GM12878 (cell line): ENCODE data around the gene ETV7. TPM values are rescaled to one million over a fixed set of nuclear protein-coding genes. Genes with fewer than 3 reads are reported as not detected.

ENCODE experiments used
- ASH2L ChIP-seq: fragments of 300-600, 200-600 bp; sonication (generic); IDR thresholded peaks from 2 replicates; pipeline ENCODE4 v1.6.1; 2017; ENCODE audit warnings: low read depth, mild to moderate bottlenecking, borderline replicate concordance
- BRCA1 ChIP-seq: IDR thresholded peaks from 2 replicates; pipeline ENCODE4 v1.6.1; 2011; ENCODE audit warnings: low read depth, low read length, improper control_type of control experiment
- CBX3 ChIP-seq: fragments of 200-600 bp; sonication (generic); IDR thresholded peaks from 2 replicates; pipeline ENCODE4 v1.6.1; 2016; ENCODE audit warnings: low read depth, borderline replicate concordance
- EED ChIP-seq: sonication (generic); IDR thresholded peaks from 2 replicates; pipeline ENCODE4 v1.6.1; 2016; ENCODE audit warnings: antibody characterized with exemption, low read depth
- EGR1 ChIP-seq, 2 experiments: IDR thresholded peaks; 1 replicate in 1 of 2; 2 replicates in 1 of 2; pipeline ENCODE4 v1.6.1; 2011 to 2012; ENCODE audit warnings: low read depth in 2 of 2, low read length in 2 of 2, borderline replicate concordance in 1 of 2, mild to moderate bottlenecking in 1 of 2, moderate library complexity in 1 of 2
- ELK1 ChIP-seq: IDR thresholded peaks from 2 replicates; pipeline ENCODE4 v1.6.1; 2012; ENCODE audit warnings: low read depth, low read length, improper control_type of control experiment
- IKZF2 ChIP-seq, 2 experiments: fragments of 450-650 bp; IDR thresholded peaks; 2 replicates each; pipeline ENCODE4 v1.6.1; 2017; ENCODE audit warnings: mild to moderate bottlenecking in 2 of 2, moderate library complexity in 2 of 2
- MTA2 ChIP-seq: fragments of 450-650 bp; IDR thresholded peaks from 2 replicates; pipeline ENCODE4 v1.6.1; 2016; ENCODE audit warnings: low read depth, mild to moderate bottlenecking, moderate library complexity
- PML ChIP-seq: IDR thresholded peaks from 2 replicates; pipeline ENCODE4 v1.6.1; 2012; ENCODE audit warnings: low read length, inconsistent platforms
- RAD21 ChIP-seq: IDR thresholded peaks from 2 replicates; pipeline ENCODE4 v1.6.1; 2011; ENCODE audit warnings: mild to moderate bottlenecking, low read depth, low read length, moderate library complexity; ENCODE audit not compliant: insufficient read depth
- TCF12 ChIP-seq: IDR thresholded peaks from 2 replicates; pipeline ENCODE4 v1.6.1; 2011; ENCODE audit warnings: low read depth, mild to moderate bottlenecking, low read length
- TCF3 ChIP-seq: IDR thresholded peaks from 2 replicates; pipeline ENCODE4 v1.6.1; 2012; ENCODE audit warnings: low read depth, mild to moderate bottlenecking, low read length, borderline replicate concordance; ENCODE audit not compliant: insufficient read depth
- YY1 ChIP-seq: IDR thresholded peaks from 2 replicates; pipeline ENCODE4 v1.6.1; 2011; ENCODE audit warnings: low read depth, mild to moderate bottlenecking, low read length
- ZNF24 ChIP-seq: fragments of 450-650 bp; IDR thresholded peaks from 2 replicates; pipeline ENCODE4 v1.6.1; 2017; ENCODE audit warnings: antibody characterized with exemption, mild to moderate bottlenecking
- ZNF687 ChIP-seq: fragments of 450-650 bp; IDR thresholded peaks from 2 replicates; pipeline ENCODE4 v1.6.1; 2017; ENCODE audit warnings: mild to moderate bottlenecking, moderate library complexity
- polyA plus RNA-seq, 11 experiments: library from polyadenylated mRNA; depleted of rRNA in 4 of 11; unstranded in 6 of 11; stranded (reverse) in 5 of 11; fragments of >200 nt; fragmentation: Nextera tagmentation in 4 of 11; fragmentation: Illumina TruSeq in 1 of 11; extraction: Ambion mirVana in 4 of 11; extraction: Trizol in 1 of 11; gene quantifications; 1 replicate in 1 of 11; 2 replicates in 10 of 11; pipeline versions ENCODE4 v1.2.1 to v1.2.3, GENCODE V29; 2011 to 2016; ENCODE audit warnings: inconsistent platforms in 2 of 11, missing spikeins in 2 of 11, low read depth in 1 of 11
- total RNA-seq, 4 experiments: library from RNA; depleted of rRNA in 3 of 4; stranded (reverse); fragments of >200 nt in 3 of 4; fragmentation: Illumina TruSeq in 1 of 4; extraction: Trizol in 1 of 4; gene quantifications; 2 replicates each; pipeline versions ENCODE4 v1.2.1 to v1.2.3, GENCODE V29; 2013 to 2021
- TF ChIP-seq, protein P1 (sequence below): IDR thresholded peaks from 2 replicates; pipeline ENCODE4 v1.6.1; 2012; ENCODE audit warnings: improper control_type of control experiment, low read depth, low read length; ENCODE audit not compliant: insufficient replicate concordance
- TF ChIP-seq, protein P2 (sequence below): IDR thresholded peaks from 2 replicates; pipeline ENCODE4 v1.6.1; 2012; ENCODE audit warnings: low read depth, low read length, improper control_type of control experiment
- TF ChIP-seq, protein P3 (sequence below): IDR thresholded peaks from 2 replicates; pipeline ENCODE4 v1.6.1; 2011; ENCODE audit warnings: low read depth, mild to moderate bottlenecking, low read length, moderate library complexity, borderline replicate concordance; ENCODE audit errors: extremely low read depth

The ETV7 gene
- total and polyA plus RNA-seq, 10 of the 15 experiments (the other 5 are each of a cell fraction or from before 2014, with no cell fraction given) = 0.04 to 1.8 (median 1.3) TPM

- TF ChIP-seq, protein P1, sequence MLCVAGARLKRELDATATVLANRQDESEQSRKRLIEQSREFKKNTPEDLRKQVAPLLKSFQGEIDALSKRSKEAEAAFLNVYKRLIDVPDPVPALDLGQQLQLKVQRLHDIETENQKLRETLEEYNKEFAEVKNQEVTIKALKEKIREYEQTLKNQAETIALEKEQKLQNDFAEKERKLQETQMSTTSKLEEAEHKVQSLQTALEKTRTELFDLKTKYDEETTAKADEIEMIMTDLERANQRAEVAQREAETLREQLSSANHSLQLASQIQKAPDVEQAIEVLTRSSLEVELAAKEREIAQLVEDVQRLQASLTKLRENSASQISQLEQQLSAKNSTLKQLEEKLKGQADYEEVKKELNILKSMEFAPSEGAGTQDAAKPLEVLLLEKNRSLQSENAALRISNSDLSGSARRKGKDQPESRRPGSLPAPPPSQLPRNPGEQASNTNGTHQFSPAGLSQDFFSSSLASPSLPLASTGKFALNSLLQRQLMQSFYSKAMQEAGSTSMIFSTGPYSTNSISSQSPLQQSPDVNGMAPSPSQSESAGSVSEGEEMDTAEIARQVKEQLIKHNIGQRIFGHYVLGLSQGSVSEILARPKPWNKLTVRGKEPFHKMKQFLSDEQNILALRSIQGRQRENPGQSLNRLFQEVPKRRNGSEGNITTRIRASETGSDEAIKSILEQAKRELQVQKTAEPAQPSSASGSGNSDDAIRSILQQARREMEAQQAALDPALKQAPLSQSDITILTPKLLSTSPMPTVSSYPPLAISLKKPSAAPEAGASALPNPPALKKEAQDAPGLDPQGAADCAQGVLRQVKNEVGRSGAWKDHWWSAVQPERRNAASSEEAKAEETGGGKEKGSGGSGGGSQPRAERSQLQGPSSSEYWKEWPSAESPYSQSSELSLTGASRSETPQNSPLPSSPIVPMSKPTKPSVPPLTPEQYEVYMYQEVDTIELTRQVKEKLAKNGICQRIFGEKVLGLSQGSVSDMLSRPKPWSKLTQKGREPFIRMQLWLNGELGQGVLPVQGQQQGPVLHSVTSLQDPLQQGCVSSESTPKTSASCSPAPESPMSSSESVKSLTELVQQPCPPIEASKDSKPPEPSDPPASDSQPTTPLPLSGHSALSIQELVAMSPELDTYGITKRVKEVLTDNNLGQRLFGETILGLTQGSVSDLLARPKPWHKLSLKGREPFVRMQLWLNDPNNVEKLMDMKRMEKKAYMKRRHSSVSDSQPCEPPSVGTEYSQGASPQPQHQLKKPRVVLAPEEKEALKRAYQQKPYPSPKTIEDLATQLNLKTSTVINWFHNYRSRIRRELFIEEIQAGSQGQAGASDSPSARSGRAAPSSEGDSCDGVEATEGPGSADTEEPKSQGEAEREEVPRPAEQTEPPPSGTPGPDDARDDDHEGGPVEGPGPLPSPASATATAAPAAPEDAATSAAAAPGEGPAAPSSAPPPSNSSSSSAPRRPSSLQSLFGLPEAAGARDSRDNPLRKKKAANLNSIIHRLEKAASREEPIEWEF = no peak
- peak; percentile 67 for TF ChIP-seq ZNF24
- TF ChIP-seq EGR1 (IDR thresholded peaks at IDR 0.05; ENCODE audit: borderline replicate concordance in 1 of 2, low read depth in 2 of 2, low read length in 2 of 2) = 0 out of 3 replicates have a peak, but pooled peaks of 1 of the 2 experiments have one; percentile 38
- TF ChIP-seq ZNF687 = no peak
- TF ChIP-seq RAD21 = peak; percentile 74
- 0 out of 2 replicates have a peak, but pooled peaks have one; percentile 18 for TF ChIP-seq ELK1
- TF ChIP-seq, protein P2, sequence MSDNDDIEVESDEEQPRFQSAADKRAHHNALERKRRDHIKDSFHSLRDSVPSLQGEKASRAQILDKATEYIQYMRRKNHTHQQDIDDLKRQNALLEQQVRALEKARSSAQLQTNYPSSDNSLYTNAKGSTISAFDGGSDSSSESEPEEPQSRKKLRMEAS = peak; percentile 97
- TF ChIP-seq PML = peak; percentile 93
- 0 out of 2 replicates have a peak, but pooled peaks have one; percentile 32 for TF ChIP-seq ASH2L
- TF ChIP-seq BRCA1 = no peak
- TF ChIP-seq IKZF2 (IDR thresholded peaks at IDR 0.05) = peak; percentile 70 to 75
- no peak for TF ChIP-seq TCF12
- 0 out of 2 replicates have a peak, but pooled peaks have one; percentile 12 for TF ChIP-seq MTA2
- TF ChIP-seq TCF3 = no peak; the same call in 1 of the 2 replicates
- TF ChIP-seq, protein P3, sequence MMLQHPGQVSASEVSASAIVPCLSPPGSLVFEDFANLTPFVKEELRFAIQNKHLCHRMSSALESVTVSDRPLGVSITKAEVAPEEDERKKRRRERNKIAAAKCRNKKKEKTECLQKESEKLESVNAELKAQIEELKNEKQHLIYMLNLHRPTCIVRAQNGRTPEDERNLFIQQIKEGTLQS = peak; percentile 74
- peak; percentile 73; the same call in 1 of the 2 replicates for TF ChIP-seq EED
- peak; percentile 70; the same call in 1 of the 2 replicates for TF ChIP-seq YY1
- TF ChIP-seq CBX3 = no peak
Observed at GRCh38 chr6:36423101-36423824, 35.8 kb upstream of the ETV7 start (continued).
